TTC549 (cell line): ENCODE data around the gene ZNF354C.
"Not testable (repeated sequence)": the region's sequence is repeated elsewhere in the genome, so short reads cannot be mapped to it uniquely, and the experiment has no call there.

Experiments used
- FAIRE-seq: peaks from 2 replicates; lab custom pipeline; 2012; peaks lifted over from hg19 to GRCh38; lab: Jason Lieb, UNC

The ZNF354C gene

DNA sequence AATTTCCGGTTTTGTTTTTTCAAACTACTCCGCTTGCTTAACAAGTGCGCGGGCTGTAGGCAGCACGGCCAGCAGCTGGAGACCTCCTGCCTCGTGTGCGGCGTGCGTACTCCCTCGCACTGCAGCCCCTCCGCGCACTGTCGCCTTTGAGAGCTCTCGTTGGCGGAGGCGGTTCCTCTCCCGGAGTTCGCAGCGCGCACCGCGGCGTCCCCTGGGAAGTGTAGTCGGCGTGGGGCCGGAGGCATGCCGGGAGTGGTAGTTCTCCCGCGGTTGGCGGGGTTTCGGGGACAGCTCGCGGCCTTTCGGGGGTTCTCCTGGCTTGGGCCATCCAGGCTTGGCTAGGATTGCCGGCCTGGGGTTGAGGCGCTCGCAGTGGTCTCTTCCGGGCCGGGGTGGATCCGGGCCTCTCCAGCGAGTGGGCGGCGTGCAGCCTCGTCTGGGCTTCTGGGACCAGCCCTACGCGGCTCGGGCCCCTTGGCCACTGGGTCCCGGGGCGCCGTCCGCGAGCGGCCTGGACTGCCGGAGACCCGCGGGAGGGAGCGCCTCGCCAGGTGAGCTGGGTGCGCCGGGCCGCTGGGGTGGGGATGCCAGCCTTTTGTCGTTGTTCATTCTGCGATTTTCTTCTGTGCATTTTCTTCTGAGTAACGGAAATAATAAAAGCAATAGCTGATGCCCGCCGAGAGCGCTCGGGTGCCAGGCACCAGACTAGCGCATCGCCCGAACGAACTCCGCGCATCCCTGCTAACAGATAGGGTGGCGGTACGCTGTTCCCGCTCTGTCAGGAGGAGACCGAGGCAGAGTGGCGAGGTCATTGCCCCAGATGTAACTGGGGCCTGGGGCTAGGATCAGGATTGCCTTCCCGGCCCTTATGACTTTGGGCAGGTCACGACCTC is at the start of gene ZNF354C:
Gene ZNF354C (plus strand): TSS at position 258 of the 893 bp plus-strand sequence. CDS start 1,696 bp downstream, outside the sequence.
- peak; percentile 19 for FAIRE-seq

DNA sequence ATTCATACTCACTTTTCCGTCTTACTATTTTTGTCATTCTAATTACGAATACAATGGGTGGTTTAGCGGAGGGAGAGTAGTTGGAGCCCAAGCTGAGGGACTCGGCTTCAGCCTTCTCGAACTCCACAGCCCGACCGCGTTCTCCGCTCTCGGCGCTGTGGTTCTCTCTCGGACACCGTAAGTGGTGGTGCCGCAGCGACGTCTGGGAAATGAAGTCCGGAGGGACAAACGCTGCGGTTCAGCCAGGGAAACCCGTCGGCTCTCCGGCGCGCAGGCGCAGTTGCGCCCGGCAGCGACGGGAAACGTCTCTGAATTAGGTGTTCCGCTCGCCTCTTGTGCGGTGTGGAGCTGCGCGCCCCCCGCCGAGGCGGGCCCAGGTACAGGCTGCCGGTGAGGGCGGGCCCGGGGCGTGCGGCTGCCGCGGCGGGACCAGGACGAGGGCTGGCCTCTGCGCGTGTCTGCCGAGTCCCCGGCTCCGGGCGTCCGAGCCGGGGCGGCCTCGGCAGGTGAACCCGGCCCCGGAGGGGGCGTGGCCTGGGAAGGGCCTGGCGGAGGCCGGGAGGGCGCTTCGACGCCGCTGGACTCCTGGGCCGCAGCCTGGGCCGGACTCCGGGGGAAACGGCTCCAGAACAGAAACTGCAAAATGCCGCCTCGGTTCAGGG is 36.5 kb upstream of the ZNF354C start, which contains the start of gene ZNF879:
Gene ZNF879 (plus strand): TSS at position 277 of the 662 bp plus-strand sequence. CDS start 1,201 bp downstream, outside the sequence.
- FAIRE-seq, result peak; percentile 80

DNA sequence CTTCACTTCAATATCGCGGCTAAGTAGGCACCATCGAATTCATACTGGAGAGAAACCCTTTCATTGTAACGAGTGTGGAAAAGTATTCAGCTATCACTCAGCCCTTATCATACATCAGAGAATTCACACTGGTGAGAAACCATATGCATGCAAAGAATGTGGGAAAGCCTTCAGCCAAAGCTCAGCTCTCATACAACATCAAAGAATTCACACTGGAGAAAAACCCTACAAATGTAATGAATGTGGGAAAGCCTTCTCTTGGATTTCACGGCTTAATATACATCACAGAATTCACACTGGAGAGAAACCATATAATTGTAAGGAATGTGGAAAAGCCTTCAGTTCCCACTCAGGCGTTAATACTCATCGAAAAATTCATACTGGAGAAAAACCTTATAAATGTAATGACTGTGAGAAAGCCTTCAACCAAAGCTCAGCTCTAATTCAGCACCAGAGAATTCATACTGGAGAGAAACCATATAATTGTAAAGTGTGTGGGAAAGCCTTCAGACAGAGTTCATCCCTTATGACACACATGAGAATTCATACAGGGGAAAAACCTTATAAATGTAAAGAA is 27.1 kb upstream of the ZNF354C start:
- no peak for FAIRE-seq

DNA sequence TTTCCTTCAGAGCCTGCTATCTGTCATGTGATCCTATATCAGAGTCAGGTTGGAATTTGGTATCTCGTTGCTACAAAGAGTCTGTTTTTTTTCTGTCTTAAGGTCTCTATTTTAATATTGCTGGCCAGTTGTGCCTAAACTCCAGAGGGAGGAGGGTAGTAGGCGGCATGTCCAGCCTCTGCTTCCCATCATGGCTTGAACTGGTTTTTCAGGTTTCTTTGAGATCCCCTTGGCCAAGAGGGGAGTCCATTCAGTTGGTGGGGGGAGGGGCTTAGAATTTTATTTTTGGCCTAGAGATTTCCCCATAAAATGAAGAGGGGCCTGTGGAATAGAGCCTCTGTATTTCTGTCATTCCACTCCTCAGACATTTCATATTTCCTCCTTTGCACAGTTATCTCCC is 15.4 kb upstream of the ZNF354C start:
- no peak for FAIRE-seq

DNA sequence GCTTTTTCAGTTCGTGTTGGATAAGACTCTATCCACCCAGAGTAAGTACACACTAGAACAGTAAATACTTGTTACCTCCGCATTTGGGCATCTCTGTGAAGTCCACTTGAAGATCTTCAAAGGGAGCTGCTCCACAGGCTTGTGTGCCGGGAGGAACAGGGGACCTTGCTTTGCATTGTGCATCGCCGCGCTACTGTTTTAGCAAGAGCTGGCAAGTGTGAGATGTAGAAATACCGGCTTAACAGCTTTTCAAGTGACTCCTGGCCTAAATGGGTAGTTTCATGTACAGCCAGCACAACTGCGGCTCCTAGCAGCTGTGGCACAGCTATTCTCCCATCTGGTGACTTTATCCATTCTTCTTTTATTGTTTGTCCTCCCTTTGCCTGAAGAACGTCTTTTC is 8.4 kb upstream of the ZNF354C start:
- no peak for FAIRE-seq

DNA sequence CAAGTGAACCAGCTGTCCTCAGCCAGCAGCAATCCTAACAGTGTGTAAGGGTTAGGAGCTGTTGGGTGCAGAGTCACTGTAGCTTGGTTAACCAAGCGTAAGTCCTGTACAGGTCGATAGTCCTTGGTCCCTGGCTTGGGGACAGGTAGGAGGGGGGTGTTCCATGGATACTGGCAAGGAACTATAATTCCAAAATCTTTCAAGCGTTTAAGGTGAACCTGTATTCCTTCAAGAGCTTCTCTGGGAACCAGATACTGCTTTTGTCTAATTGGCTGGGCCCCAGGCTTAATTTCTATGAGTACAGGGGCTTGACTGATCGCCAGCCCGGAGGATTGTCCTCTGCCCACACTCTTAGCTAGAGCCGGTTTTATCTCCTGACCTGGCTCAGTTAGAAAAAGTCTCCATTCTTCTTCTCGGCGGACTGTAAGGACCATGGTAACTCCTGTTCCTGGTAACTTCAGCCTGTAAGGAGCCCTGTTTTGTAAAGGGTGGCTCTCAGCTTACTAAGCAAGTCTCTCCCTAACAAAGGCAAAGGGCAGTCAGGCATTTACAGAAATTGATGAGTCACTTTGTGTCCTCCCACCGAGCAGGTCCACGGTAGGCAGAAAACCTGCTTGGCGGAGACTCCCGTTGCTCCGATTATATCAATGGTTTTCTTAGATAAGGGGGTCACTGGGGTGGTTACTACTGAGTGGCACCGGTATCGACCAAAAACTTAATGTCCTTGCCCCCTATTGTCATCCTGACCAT is 6.0 kb upstream of the ZNF354C start:
- FAIRE-seq, result no peak

DNA sequence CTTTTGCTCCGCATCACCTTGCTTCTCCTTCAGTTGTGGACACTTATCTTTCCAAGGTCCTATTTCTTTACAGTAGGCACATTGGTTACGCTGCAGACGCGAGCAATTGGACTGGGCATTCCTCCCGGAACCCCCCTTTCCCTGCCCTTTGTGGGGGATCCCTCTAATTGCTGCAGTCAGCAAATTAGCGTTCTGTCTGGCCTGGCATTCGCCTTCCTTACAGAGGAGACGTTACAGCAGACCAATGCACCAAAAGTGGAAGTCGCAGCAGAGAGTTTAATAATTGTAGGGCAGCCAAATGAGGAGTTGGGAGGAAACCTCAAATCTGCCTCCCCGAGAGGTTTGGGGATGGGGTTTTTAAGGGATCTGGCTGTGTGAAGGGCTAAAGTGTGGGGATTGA is 5.3 kb upstream of the ZNF354C start:
- FAIRE-seq, result no peak

DNA sequence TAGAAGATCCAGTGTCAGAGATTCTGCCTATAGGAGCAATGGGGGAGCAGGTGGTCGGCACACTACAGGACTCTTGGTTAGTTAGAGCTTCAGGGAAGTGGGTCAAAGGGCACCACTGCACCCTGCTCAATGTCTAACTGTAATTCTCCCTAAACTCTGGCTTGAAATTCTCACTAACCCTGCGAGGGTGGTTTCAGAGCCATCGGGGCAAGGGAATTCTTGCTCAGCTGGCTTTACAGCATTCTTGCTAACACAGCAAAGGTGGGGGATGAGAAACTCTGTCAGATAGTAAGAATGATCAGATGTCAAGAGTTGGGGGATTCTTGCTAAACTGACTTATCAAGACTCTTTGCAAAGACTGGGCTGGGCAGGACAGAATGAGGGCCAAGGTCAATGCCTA is 4.7 kb upstream of the ZNF354C start:
- no peak for FAIRE-seq

DNA sequence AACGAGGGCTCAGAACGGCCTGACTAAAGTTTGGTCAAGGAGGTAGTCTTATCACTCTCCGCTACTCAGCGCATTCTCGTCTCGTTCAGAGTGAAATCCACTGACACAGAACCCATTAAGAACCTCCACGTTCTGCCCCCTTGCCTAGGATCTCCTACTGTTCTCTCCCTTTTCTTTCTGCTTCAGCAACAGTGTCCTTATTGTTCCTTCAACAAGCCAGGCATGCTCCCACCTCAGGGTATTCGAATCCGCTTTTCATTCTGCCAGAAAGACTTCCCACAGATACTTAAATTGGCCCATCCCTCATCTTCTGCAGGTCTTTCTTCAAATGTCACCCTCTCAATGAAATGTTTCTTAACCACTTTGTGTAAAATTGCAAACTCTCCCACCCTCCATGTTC is 4.3 kb upstream of the ZNF354C start:
- FAIRE-seq, result no peak

DNA sequence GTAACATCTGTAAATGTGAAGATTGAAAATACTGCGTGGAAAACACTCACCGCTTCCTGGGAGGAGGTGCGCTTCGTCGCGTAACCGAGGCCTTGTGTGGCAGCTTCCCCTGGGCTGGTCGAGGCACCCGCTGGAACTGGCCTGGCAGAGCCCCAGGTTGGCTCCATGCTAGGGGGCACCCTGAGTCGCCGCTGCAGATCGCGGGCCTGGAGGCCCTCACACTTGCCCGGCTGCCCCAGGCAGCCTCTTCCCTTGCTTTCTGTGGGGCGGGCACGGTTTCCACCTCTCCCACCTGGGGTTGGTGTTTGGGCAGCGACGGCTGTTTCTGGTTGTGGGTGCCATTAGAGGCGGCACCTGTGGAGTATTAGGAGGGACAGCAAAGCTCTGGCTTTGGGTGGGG is 852 bp downstream of the ZNF354C start:
- no peak for FAIRE-seq

DNA sequence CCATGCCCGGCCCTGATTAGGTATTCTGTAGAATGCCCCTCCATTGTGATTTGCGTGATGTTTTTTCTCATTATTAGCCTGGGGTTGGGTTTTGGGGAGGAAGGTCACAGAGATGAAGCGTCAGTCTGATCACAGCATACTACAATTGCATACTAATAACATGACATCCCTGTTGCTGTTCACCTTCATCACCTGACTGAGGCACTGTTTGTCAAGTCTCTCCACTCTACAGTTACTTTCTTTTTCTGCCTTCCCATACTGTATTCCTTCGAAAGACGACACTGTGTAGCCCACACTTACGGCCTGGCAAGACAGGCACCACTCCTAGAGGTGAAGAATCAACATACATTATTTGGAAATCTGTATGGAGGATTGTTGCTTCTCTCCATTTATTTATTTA is 5.5 kb downstream of the ZNF354C start:
- no peak for FAIRE-seq

DNA sequence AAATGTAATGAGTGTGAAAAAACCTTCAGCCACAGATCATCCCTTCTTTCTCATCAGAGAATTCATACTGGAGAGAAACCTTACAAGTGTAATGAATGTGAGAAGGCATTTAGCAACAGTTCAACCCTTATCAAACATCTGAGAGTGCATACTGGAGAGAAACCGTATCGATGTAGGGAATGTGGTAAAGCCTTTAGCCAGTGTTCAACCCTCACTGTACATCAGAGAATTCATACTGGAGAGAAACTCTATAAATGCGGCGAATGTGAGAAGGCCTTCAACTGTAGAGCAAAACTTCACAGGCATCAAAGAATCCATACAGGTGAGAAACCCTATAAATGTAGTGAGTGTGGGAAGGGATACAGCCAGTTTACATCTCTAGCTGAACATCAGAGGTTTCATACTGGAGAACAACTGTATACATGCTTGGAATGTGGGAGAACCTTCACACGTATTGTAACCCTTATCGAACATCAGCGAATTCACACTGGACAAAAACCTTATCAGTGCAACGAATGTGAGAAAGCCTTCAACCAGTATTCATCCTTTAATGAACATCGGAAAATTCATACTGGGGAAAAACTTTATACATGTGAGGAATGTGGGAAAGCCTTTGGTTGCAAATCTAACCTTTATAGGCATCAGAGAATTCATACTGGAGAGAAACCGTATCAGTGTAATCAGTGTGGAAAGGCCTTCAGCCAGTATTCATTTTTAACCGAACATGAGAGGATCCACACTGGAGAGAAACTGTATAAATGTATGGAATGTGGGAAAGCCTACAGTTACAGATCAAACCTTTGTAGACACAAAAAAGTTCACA is 19.2 kb downstream of the ZNF354C start:
- FAIRE-seq, result no peak

DNA sequence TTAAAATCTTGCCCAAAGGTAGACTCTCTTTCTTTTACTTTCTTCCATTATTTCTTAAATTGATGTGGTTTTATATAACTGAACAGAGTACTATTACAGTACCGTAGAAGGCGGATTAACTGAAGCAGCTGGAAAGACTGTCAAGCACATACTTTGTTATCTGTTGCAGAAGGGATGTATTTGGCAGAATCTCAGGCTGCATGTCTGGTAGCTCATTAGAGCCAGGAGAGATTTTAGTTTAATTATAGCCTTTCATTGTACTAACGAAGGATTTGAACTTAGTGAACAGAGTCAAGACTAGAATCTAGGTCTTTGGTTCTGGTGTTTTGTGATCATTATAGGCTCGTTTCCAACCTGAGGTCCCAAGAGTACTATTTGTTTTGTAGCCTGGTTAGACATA is 20.6 kb downstream of the ZNF354C start:
- FAIRE-seq, result no peak

DNA sequence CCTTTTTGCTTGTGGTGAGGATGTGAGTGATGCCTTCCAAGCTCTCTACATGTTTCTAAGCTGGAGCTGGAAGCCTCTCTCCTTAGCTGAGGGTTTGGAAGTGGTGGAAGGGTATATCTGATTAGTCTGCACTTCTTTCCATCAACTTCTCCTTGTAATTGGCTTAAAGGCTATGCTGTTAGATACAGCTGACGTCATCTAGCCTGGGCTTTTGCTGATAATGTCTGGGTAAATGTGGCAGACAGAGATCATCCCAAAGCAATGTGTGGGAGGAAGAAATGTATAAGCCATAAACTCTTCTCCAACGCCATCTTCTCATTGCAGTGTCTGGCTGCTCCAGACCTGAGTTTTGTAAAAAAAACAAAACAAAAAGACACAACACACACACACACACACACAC is 29.3 kb downstream of the ZNF354C start:
- no peak for FAIRE-seq

DNA sequence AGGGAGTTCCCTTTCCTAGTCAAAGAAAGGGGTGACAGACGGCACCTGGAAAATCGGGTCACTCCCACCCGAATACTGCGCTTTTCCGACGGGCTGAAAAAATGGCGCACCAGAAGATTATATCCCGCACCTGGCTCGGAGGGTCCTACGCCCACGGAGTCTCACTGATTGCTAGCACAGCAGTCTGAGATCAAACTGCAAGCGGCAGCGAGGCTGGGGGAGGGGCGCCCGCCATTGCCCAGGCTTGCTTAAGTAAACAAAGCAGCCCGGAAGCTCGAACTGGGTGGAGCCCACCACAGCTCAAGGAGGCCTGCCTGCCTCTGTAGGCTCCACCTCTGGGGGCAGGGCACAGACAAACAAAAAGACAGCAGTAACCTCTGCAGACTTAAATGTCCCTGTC is 41.1 kb downstream of the ZNF354C start:
- not testable (repeated sequence) for FAIRE-seq

DNA sequence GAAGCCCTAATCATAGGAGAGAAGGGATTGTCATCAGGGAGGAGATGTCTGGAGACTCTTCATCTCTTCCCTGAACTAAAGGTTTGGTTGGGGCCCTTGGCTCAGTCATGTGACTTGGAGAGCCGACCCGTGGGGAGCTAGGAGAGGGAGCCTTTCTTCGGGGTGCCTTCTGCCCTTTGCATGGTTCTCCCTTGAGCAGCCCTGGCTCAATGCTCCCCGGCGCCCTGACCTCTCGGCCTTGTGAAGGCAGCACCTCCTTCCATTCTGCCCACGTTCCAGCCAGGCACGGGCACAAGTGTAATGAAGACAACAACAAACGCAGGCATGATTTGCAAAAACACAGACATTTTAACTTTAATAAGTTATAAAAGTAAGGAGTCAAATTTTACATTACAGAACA is 50.4 kb downstream of the ZNF354C start:
- FAIRE-seq, result no peak

DNA sequence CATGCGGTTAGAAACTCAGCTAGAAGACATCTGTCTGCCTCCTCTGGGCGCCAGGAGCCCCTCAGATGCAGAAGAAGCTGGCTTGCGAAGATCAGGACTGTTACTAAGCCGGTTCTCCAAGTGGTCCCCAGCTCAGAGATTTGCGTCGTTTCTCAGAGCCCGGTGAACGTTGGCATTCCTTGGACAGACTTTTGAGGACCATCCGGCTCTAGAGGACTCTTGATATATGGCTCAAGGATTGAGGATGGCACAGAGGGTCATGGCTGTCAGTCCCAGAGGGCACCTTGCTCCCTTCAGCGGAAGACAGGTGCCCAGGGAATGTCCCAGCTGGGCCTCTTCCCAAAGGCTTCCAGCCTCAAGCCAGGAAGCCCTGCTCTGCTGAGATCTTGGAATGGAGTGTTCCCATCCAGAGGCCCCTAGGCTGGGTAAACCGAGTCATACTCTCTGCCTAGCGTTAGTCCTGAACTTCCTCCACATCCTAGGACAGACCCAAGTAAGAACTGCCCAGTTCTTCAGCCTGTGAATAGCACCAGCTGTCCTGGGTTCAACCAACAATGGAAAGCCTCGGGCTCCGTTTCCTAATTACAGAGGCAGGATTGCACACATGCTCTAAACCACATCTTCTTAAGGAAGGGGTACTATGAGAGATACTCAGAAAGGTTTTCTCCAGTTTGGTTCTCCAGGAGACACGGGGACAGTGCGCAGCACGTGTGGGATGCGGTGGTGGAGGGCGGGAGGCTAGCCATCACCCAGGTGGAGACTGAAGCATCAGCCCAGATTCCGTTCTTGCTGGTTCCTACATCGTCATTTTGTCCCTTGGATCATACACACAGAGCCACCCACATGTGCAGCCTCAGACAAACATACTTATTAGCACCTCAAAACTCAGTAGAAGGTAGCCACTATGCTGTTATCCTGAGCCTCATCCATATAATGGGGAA is 51.4 kb downstream of the ZNF354C start:
- FAIRE-seq, result no peak

DNA sequence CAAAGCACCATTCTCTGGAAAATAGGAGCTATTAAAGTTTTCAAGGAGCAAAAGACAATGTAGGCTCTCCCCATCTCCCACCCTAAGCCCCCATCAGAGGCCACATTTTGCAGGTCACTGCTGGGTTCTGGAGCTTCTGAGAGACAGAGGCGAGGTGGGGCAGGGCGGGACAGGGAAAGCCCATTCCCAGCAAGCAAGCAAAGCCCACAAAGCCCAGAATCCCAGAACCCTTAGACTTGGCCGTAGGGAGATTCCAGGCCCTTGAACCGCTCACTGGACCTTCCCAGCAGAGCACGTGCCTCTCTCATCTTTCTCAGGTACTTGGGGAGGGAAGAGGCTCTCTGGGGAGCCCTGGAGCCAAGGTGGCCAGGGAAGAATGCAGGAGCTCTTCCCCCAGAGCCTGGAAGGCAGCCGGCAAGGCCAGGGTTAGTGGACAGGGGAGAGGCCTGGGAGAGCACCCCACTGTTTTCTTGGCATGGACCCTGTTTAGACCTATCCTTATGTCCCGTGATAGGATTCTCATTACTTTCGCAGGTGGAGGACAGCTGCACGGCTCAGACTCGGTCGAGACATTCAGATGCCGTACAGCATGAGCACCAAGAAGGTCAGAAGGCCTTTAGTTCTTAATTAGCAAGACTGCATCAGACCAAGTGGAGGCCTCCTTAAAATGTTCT is 52.4 kb downstream of the ZNF354C start:
- no peak for FAIRE-seq

DNA sequence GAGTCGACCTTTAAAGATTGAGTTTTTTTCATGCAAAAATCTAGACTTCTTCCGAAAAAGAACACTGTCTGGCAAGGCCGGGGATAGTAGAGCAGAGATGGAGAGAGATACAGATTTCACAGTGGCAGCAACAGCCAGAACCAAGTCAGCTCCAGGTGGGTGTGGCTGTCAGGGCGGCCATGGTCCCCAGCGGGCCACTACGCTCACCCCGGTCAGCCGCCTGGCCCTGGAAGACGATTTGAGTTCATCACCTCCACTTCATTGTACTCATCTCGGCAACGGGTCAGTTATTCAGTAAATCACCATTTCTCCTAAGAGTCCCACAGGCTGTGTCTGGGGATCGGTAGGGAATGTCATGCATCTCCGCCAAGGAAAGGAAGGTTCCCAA is 53.0 kb downstream of the ZNF354C start:
- FAIRE-seq, result no peak
